ENCODE results near the gene REP15. TPM values are rescaled to one million over a fixed set of nuclear protein-coding genes. Genes with fewer than 3 reads are reported as not detected.

Gene REP15
- total RNA-seq, 2 donors from 2014 or later, result not detected

- H3K4me1 Mint-ChIP-seq, result no peaks in the 10 kb centered on the region
- no peaks in the 10 kb centered on the region for H3K9me3 ChIP-seq (ENCODE audit: control insufficient read depth, low read length, poor library complexity, severe bottlenecking)
- ATAC-seq (no peak), DNase-seq (no peak)
- no peak overlapping the region for H3K4me3 Mint-ChIP-seq
- no peak overlapping the region for H3K27ac Mint-ChIP-seq
- no peaks in the 10 kb centered on the region for H3K27me3 Mint-ChIP-seq
- no peaks in the 10 kb centered on the region for H3K36me3 Mint-ChIP-seq (ENCODE audit: low read depth)
Measured at GRCh38 chr12:27680619-27681018, 15.6 kb upstream of the REP15 start.

DNA sequence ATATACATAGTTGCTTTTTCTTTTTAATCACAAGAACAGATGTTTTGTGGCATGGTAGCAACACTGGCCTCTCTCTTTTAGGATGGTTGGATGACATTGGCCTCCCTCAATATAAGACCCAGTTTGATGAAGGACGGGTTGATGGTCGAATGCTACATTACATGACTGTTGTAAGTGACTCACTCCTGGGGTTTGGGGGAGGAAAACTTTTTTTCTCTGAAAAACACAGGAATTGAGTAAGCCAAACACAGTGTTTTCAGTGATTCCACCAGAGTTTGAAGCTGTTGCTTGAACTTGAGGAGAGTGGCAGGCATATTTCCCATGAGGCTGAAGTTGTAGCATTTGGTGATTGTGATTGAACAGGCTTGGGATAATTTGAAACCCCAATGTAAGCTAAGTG is 13.7 kb upstream of the REP15 start:
- H3K9me3 ChIP-seq (ENCODE audit: control insufficient read depth, low read length, poor library complexity, severe bottlenecking), result no peaks in the 10 kb centered on the region
- H3K4me3 Mint-ChIP-seq, result no peak overlapping the region
- H3K36me3 Mint-ChIP-seq (ENCODE audit: low read depth), result no peaks in the 10 kb centered on the region
- no peak for DNase-seq
- no peak for ATAC-seq
- no peak overlapping the region for H3K27ac Mint-ChIP-seq
- no peaks in the 10 kb centered on the region for H3K27me3 Mint-ChIP-seq
- no peaks in the 10 kb centered on the region for H3K4me1 Mint-ChIP-seq

DNA sequence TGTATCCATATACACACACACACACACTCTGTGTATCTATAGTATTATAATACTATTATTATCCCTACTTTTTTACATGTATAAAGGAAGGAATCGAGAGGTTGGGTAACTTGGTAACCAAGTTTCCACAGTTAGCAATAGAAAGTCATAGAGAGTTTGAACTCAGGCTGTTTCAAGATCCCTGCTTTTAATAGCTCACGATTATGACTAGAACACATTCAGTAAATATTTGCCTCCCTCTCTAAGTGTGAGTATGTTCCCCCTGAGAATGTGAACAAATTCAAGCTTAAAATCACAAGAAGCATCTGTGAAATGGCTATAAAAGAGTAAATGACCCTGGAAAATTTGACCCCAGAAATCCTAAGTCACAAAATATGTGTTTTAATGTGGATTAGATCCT is 11.0 kb upstream of the REP15 start:
- DNase-seq, result no peak
- ATAC-seq, result no peak
- Mint-ChIP-seq H3K27ac (no peak overlapping the region), H3K4me3 (no peak overlapping the region), H3K36me3 (ENCODE audit: low read depth) (no peaks in the 10 kb centered on the region), H3K27me3 (no peaks in the 10 kb centered on the region), H3K4me1 (peaks cover 2% of the 10 kb centered on the region)
- no peaks in the 10 kb centered on the region for H3K9me3 ChIP-seq (ENCODE audit: control insufficient read depth, low read length, poor library complexity, severe bottlenecking)

- H3K36me3 Mint-ChIP-seq (ENCODE audit: low read depth), result no peaks in the 10 kb centered on the region
Measured at GRCh38 chr12:27686147-27686546, 10.1 kb upstream of the REP15 start.

GRCh38 chr12:27688671-27689070 is 7.6 kb upstream of the REP15 start:
- DNase-seq, result no peak
- Mint-ChIP-seq H3K27ac (no peak overlapping the region), H3K4me1 (peaks cover 2% of the 10 kb centered on the region), H3K4me3 (no peak overlapping the region), H3K27me3 (no peaks in the 10 kb centered on the region), H3K36me3 (ENCODE audit: low read depth) (no peaks in the 10 kb centered on the region)
- no peak for ATAC-seq
- no peaks in the 10 kb centered on the region for H3K9me3 ChIP-seq (ENCODE audit: control insufficient read depth, low read length, poor library complexity, severe bottlenecking)

More at GRCh38 chr12:27686147-27686546, 10.1 kb upstream of the REP15 start:
- DNase-seq, result no peak
- Mint-ChIP-seq H3K4me3 (no peak overlapping the region), H3K4me1 (peaks cover 2% of the 10 kb centered on the region), H3K27me3 (no peaks in the 10 kb centered on the region), H3K27ac (no peak overlapping the region)
- H3K9me3 ChIP-seq (ENCODE audit: control insufficient read depth, low read length, poor library complexity, severe bottlenecking), result no peaks in the 10 kb centered on the region
- ATAC-seq, result no peak

- Mint-ChIP-seq H3K36me3 (ENCODE audit: low read depth) (no peaks in the 10 kb centered on the region), H3K27ac (no peak overlapping the region), H3K4me1 (peaks cover 2% of the 10 kb centered on the region), H3K4me3 (no peak overlapping the region), H3K27me3 (no peaks in the 10 kb centered on the region)
- ATAC-seq (no peak), DNase-seq (no peak)
- H3K9me3 ChIP-seq (ENCODE audit: control insufficient read depth, low read length, poor library complexity, severe bottlenecking), result no peaks in the 10 kb centered on the region
Measured at GRCh38 chr12:27689558-27690180, 6.6 kb upstream of the REP15 start.

- no peak overlapping the region for H3K4me3 Mint-ChIP-seq
- H3K27me3 Mint-ChIP-seq, result peaks cover 14% of the 10 kb centered on the region
- H3K9me3 ChIP-seq (ENCODE audit: control insufficient read depth, low read length, poor library complexity, severe bottlenecking), result no peaks in the 10 kb centered on the region
- H3K36me3 Mint-ChIP-seq (ENCODE audit: low read depth), result no peaks in the 10 kb centered on the region
- H3K4me1 Mint-ChIP-seq, result peaks cover 2% of the 10 kb centered on the region
- DNase-seq (no peak), ATAC-seq (no peak)
- no peak overlapping the region for H3K27ac Mint-ChIP-seq
Measured at GRCh38 chr12:27693403-27693802, 2.8 kb upstream of the REP15 start.

GRCh38 chr12:27695556-27696292 is 523 bp upstream of the REP15 start:
- no peaks in the 10 kb centered on the region for H3K9me3 ChIP-seq (ENCODE audit: control insufficient read depth, low read length, poor library complexity, severe bottlenecking)
- H3K4me3 Mint-ChIP-seq, result no peak overlapping the region
- peaks cover 27% of the 10 kb centered on the region for H3K27me3 Mint-ChIP-seq
- H3K36me3 Mint-ChIP-seq (ENCODE audit: low read depth), result no peaks in the 10 kb centered on the region
- no peaks in the 10 kb centered on the region for H3K4me1 Mint-ChIP-seq
- no peak for DNase-seq
- ATAC-seq, result no peak
- no peak overlapping the region for H3K27ac Mint-ChIP-seq

DNA sequence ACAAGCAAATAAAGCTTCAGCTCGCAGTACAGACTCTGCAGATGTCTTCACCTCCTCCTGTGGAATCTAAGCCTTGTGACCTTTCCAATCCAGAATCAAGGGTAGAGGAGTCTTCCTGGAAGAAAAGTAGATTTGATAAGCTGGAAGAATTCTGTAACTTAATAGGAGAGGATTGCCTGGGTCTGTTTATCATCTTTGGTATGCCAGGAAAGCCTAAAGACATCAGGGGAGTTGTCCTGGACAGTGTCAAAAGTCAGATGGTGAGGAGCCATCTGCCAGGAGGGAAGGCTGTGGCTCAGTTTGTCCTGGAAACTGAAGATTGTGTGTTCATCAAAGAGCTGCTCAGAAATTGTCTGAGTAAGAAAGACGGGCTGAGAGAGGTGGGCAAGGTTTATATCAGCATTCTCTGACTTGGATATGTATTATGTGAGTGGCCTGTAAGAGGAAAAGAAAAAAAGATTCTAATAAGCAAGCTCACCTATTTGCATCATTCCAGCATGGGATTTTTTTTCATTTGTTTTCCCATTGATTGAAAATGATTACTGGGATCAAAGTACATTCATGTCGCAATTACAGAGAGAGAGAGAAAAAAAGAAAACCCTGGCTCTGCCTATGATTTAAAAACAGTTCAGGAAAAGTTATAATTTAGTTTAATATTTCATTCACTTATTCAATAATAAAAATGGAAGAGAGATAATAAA is 767 bp downstream of the REP15 start:
- no peak for ATAC-seq
- DNase-seq, result no peak
- Mint-ChIP-seq H3K27me3 (peaks cover 40% of the 10 kb centered on the region), H3K4me3 (no peak overlapping the region), H3K36me3 (ENCODE audit: low read depth) (peaks cover 4% of the 10 kb centered on the region), H3K27ac (no peak overlapping the region), H3K4me1 (no peaks in the 10 kb centered on the region)
- no peaks in the 10 kb centered on the region for H3K9me3 ChIP-seq (ENCODE audit: control insufficient read depth, low read length, poor library complexity, severe bottlenecking)

DNA sequence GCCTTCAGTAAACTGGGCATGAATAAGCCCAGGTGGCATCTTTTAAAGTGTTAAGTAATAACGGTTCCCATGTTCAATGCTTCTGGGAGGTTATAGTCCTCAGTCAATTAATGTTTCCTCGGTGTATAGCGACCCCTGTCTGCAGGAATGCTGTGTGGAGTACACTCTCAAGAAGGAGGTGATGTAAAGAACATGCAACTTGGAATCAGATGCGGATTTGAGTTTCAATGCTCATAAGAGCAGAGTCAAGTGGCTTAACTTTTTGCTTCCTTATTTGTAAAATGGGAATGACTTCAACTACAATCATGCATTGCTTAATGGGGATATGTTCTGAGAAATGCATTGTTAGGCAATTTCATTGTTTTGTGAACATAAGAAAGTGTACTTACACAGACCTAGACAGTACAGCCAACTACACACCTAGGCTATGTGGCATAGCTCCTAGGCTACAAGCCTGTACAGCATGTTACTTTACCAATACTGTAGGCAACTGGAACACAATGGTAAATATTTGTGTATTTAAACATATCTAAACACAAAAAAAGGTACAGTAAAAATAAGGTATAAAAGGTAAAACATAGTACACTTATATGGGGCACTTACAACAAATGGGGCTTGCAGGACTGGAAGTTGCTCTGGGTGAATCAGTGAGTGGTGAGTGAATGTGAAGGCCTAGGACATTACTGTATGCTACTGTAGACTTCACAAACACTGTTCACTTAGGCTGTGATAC is 7.6 kb downstream of the REP15 start:
- peak; percentile 98 for ATAC-seq
- Mint-ChIP-seq H3K4me1 (no peaks in the 10 kb centered on the region), H3K36me3 (ENCODE audit: low read depth) (peaks cover 4% of the 10 kb centered on the region), H3K27ac (no peak overlapping the region), H3K4me3 (no peak overlapping the region), H3K27me3 (peaks cover 38% of the 10 kb centered on the region)
- H3K9me3 ChIP-seq (ENCODE audit: control insufficient read depth, low read length, poor library complexity, severe bottlenecking), result no peaks in the 10 kb centered on the region
- DNase-seq, result peak; percentile 22 to 51 (median 30)

GRCh38 chr12:27705263-27705662 is 9.0 kb downstream of the REP15 start:
- peaks cover 30% of the 10 kb centered on the region for H3K27me3 Mint-ChIP-seq
- H3K4me1 Mint-ChIP-seq, result peaks cover under 1% of the 10 kb centered on the region
- no peak for ATAC-seq
- no peaks in the 10 kb centered on the region for H3K9me3 ChIP-seq (ENCODE audit: control insufficient read depth, low read length, poor library complexity, severe bottlenecking)
- H3K36me3 Mint-ChIP-seq (ENCODE audit: low read depth), result peaks cover 4% of the 10 kb centered on the region
- no peak for DNase-seq
- H3K27ac Mint-ChIP-seq, result no peak overlapping the region
- H3K4me3 Mint-ChIP-seq, result no peak overlapping the region

DNA sequence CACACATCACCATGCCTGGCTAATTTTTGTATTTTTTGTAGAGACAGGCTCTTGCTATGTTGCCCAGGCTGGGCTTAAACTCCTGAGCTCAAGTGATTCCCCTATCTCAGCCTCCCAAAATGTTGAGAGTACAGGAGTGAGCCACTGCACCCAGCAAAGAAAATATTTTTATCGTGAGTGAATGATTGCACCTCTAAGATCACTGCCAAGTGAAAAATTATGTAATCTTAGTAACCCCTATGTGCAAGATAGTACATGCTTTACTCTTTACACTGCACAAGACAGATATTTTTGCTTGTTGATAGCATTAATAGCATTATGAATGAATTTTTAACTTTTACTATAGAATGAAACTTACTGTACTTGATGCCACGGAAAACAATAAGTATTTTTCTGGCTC is 11.0 kb downstream of the REP15 start:
- H3K9me3 ChIP-seq (ENCODE audit: control insufficient read depth, low read length, poor library complexity, severe bottlenecking), result no peaks in the 10 kb centered on the region
- DNase-seq (no peak), ATAC-seq (no peak)
- no peaks in the 10 kb centered on the region for H3K36me3 Mint-ChIP-seq (ENCODE audit: low read depth)
- H3K4me1 Mint-ChIP-seq, result peaks cover 16% of the 10 kb centered on the region
- H3K4me3 Mint-ChIP-seq, result no peak overlapping the region
- H3K27ac Mint-ChIP-seq, result no peak overlapping the region
- H3K27me3 Mint-ChIP-seq, result peaks cover 11% of the 10 kb centered on the region
